ENCODE data around the gene SPDYC.

GRCh38 chr11:65183201-65183891 lies 13.3 kb downstream of the SPDYC start:
- TF ChIP-seq, protein P1, sequence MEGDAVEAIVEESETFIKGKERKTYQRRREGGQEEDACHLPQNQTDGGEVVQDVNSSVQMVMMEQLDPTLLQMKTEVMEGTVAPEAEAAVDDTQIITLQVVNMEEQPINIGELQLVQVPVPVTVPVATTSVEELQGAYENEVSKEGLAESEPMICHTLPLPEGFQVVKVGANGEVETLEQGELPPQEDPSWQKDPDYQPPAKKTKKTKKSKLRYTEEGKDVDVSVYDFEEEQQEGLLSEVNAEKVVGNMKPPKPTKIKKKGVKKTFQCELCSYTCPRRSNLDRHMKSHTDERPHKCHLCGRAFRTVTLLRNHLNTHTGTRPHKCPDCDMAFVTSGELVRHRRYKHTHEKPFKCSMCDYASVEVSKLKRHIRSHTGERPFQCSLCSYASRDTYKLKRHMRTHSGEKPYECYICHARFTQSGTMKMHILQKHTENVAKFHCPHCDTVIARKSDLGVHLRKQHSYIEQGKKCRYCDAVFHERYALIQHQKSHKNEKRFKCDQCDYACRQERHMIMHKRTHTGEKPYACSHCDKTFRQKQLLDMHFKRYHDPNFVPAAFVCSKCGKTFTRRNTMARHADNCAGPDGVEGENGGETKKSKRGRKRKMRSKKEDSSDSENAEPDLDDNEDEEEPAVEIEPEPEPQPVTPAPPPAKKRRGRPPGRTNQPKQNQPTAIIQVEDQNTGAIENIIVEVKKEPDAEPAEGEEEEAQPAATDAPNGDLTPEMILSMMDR (IDR thresholded peaks at IDR 0.05; ENCODE audit: borderline replicate concordance, extremely low read depth, low read length, poor library complexity, severe bottlenecking) = no peak
- no peak for TF ChIP-seq EZH2 (IDR thresholded peaks at IDR 0.05; ENCODE audit: borderline replicate concordance, low read depth, low read length, severe bottlenecking)
